ENCODE results near the gene WDR7. TPM values are rescaled to one million over a fixed set of nuclear protein-coding genes. Genes with fewer than 3 reads are reported as not detected.

The WDR7 gene
- total and polyA plus RNA-seq, 2 experiments from 2014 or later = 5.9 to 19.0 TPM

- Histone ChIP-seq H3K4me3 (no peak overlapping the region), H4K20me1 (ENCODE audit: insufficient read depth, poor library complexity, severe bottlenecking) (no peaks in the 10 kb centered on the region), H3K4me2 (no peak overlapping the region), H3K27me3 (no peaks in the 10 kb centered on the region), H3K79me2 (no peaks in the 10 kb centered on the region), H2AFZ (no peak overlapping the region), H3K9me2 (replicated peaks; ENCODE audit: insufficient read depth) (no peaks in the 10 kb centered on the region), H3K27ac (peak overlapping the region; percentile 52), H3K9me3 (ENCODE audit: low read depth) (no peaks in the 10 kb centered on the region), H3K4me1 (ENCODE audit: insufficient read depth) (peaks cover 13% of the 10 kb centered on the region), H3K36me3 (replicated peaks; ENCODE audit: insufficient read depth, low read depth) (no peaks in the 10 kb centered on the region)
- no peak for TF ChIP-seq EZH2phosphoT487 (IDR thresholded peaks at IDR 0.05; ENCODE audit: low read depth, severe bottlenecking, unreplicated experiment)
- TF ChIP-seq, protein P1, sequence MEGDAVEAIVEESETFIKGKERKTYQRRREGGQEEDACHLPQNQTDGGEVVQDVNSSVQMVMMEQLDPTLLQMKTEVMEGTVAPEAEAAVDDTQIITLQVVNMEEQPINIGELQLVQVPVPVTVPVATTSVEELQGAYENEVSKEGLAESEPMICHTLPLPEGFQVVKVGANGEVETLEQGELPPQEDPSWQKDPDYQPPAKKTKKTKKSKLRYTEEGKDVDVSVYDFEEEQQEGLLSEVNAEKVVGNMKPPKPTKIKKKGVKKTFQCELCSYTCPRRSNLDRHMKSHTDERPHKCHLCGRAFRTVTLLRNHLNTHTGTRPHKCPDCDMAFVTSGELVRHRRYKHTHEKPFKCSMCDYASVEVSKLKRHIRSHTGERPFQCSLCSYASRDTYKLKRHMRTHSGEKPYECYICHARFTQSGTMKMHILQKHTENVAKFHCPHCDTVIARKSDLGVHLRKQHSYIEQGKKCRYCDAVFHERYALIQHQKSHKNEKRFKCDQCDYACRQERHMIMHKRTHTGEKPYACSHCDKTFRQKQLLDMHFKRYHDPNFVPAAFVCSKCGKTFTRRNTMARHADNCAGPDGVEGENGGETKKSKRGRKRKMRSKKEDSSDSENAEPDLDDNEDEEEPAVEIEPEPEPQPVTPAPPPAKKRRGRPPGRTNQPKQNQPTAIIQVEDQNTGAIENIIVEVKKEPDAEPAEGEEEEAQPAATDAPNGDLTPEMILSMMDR (IDR thresholded peaks at IDR 0.05; ENCODE audit: poor library complexity) = no peak
- TF ChIP-seq EZH2 (IDR thresholded peaks at IDR 0.05; ENCODE audit: borderline replicate concordance) = no peak
- WGBS (ENCODE audit: low lambda C conversion rate, missing lambda C conversion rate) = 69% methylated on average over 4 of the region's 4 CpGs
- DNase-seq (ENCODE audit: low spot score) = peak; percentile 64
These were observed 400.5 kb downstream of the WDR7 start for GRCh38 chr18:57051657-57052044.

DNA sequence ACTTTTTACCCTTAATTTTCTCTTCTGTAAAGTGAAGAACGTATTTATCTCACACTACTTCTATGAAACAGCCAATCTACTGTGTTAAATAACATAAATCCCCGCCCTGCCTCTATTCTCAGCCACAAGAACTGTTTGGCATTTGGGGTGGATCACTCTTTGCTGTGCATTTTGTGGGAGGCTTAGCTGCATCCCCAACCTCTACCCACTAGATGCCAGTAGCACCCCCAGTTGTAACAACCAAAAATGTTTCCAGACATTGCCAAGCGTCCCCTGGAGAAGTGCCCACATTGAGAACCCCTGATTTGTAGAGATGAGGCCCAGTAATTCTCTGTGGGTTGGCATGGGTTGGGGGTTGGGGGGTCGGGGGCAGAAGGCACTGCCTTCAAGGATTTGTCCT lies 401.0 kb downstream of the WDR7 start:
- peak overlapping the region; percentile 45 for H3K27ac ChIP-seq
- DNase-seq (ENCODE audit: low spot score) = no peak
- TF ChIP-seq, protein P1 (IDR thresholded peaks at IDR 0.05; ENCODE audit: poor library complexity) = no peak
- TF ChIP-seq EZH2 (IDR thresholded peaks at IDR 0.05; ENCODE audit: borderline replicate concordance) (no peak), EZH2phosphoT487 (IDR thresholded peaks at IDR 0.05; ENCODE audit: low read depth, severe bottlenecking, unreplicated experiment) (no peak)

GRCh38 chr18:57052759-57053158 lies 401.6 kb downstream of the WDR7 start:
- TF ChIP-seq EZH2phosphoT487 (IDR thresholded peaks at IDR 0.05; ENCODE audit: low read depth, severe bottlenecking, unreplicated experiment) (no peak), EZH2 (IDR thresholded peaks at IDR 0.05; ENCODE audit: borderline replicate concordance) (no peak)
- TF ChIP-seq, protein P1 (IDR thresholded peaks at IDR 0.05; ENCODE audit: poor library complexity) = no peak
- Histone ChIP-seq H3K27me3 (no peaks in the 10 kb centered on the region), H4K20me1 (ENCODE audit: insufficient read depth, poor library complexity, severe bottlenecking) (no peaks in the 10 kb centered on the region), H3K36me3 (replicated peaks; ENCODE audit: insufficient read depth, low read depth) (no peaks in the 10 kb centered on the region), H3K4me3 (no peak overlapping the region), H3K4me2 (no peak overlapping the region), H3K27ac (no peak overlapping the region), H3K79me2 (no peaks in the 10 kb centered on the region), H3K9me2 (replicated peaks; ENCODE audit: insufficient read depth) (no peaks in the 10 kb centered on the region), H2AFZ (no peak overlapping the region), H3K9me3 (ENCODE audit: low read depth) (no peaks in the 10 kb centered on the region), H3K4me1 (ENCODE audit: insufficient read depth) (peaks cover 13% of the 10 kb centered on the region)
- no peak for DNase-seq (ENCODE audit: low spot score)
- WGBS (ENCODE audit: low lambda C conversion rate, missing lambda C conversion rate) = 92% methylated on average over 5 of the region's 5 CpGs

More for the DNA sequence above, 401.0 kb downstream of the WDR7 start:
- Histone ChIP-seq H4K20me1 (ENCODE audit: insufficient read depth, poor library complexity, severe bottlenecking) (no peaks in the 10 kb centered on the region), H3K4me3 (no peak overlapping the region), H3K4me2 (no peak overlapping the region), H3K4me1 (ENCODE audit: insufficient read depth) (peaks cover 13% of the 10 kb centered on the region), H3K27me3 (no peaks in the 10 kb centered on the region), H3K9me2 (replicated peaks; ENCODE audit: insufficient read depth) (no peaks in the 10 kb centered on the region), H3K79me2 (no peaks in the 10 kb centered on the region), H3K36me3 (replicated peaks; ENCODE audit: insufficient read depth, low read depth) (no peaks in the 10 kb centered on the region), H2AFZ (no peak overlapping the region), H3K9me3 (ENCODE audit: low read depth) (no peaks in the 10 kb centered on the region)
- 85% methylated on average over 4 of the region's 4 CpGs for WGBS (ENCODE audit: low lambda C conversion rate, missing lambda C conversion rate)

DNA sequence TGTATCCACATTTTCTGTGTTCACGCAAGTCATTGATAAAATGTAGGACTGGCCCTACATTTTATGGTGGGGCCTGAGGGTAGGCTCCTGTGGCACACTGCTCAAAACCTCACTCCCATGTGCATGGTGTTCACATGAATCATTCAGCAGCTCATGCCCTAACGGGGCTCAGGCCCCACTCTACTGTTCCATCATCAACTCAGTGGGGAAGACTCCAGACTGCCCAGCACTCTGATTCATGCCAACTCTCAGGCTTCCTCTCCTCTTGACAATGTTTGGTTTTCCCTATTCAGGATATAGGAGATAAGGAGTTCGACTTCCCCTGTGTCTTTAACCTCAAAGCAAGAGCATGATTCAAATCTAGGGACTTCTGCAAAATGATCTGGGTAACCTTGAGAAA lies 403.7 kb downstream of the WDR7 start:
- H2AFZ ChIP-seq = no peak overlapping the region
- no peaks in the 10 kb centered on the region for H3K9me3 ChIP-seq (ENCODE audit: low read depth)
- no peaks in the 10 kb centered on the region for H3K36me3 ChIP-seq (replicated peaks; ENCODE audit: insufficient read depth, low read depth)
- H3K27ac ChIP-seq = no peak overlapping the region
- 81% methylated on average over 3 of the region's 3 CpGs for WGBS (ENCODE audit: low lambda C conversion rate, missing lambda C conversion rate)
- no peak overlapping the region for H3K4me2 ChIP-seq
- H3K4me1 ChIP-seq (ENCODE audit: insufficient read depth) = peaks cover 13% of the 10 kb centered on the region
- DNase-seq (ENCODE audit: low spot score) = no peak
- no peaks in the 10 kb centered on the region for H3K27me3 ChIP-seq
- TF ChIP-seq, protein P1 (IDR thresholded peaks at IDR 0.05; ENCODE audit: poor library complexity) = no peak
- TF ChIP-seq EZH2 (IDR thresholded peaks at IDR 0.05; ENCODE audit: borderline replicate concordance) = no peak
- TF ChIP-seq EZH2phosphoT487 (IDR thresholded peaks at IDR 0.05; ENCODE audit: low read depth, severe bottlenecking, unreplicated experiment) = no peak
- H4K20me1 ChIP-seq (ENCODE audit: insufficient read depth, poor library complexity, severe bottlenecking) = no peaks in the 10 kb centered on the region
- H3K79me2 ChIP-seq = no peaks in the 10 kb centered on the region
- no peak overlapping the region for H3K4me3 ChIP-seq
- H3K9me2 ChIP-seq (replicated peaks; ENCODE audit: insufficient read depth) = no peaks in the 10 kb centered on the region
